Panc1 (cell line): ENCODE data around the gene TBCD.

Experiments
- CTCF ChIP-seq: fragments of 450-650 bp; IDR thresholded peaks from 2 replicates; pipeline ENCODE4 v1.5.1; 2017; ENCODE audit warnings: mild to moderate bottlenecking
- POLR2AphosphoS5 ChIP-seq: IDR thresholded peaks from 2 replicates; pipeline ENCODE4 v1.6.1; 2012; ENCODE audit warnings: mild to moderate bottlenecking, low read depth, low read length, moderate library complexity
- REST ChIP-seq, 2 experiments: IDR thresholded peaks; 2 replicates each; pipeline ENCODE4 v1.6.1; 2011 to 2012; ENCODE audit warnings: low read depth in 2 of 2, control low read depth in 1 of 2, low read length in 1 of 2, mild to moderate bottlenecking in 1 of 2, moderate library complexity in 1 of 2; ENCODE audit not compliant: insufficient read depth in 1 of 2
- TCF7L2 ChIP-seq: IDR thresholded peaks from 2 replicates; pipeline ENCODE4 v1.6.1; 2011; ENCODE audit warnings: mild to moderate bottlenecking, low read depth, low read length, inconsistent platforms

GRCh38 chr17:82800885-82801284, 49.0 kb downstream of the TBCD start:
- TF ChIP-seq CTCF (no peak), POLR2AphosphoS5 (no peak), REST (IDR thresholded peaks at IDR 0.05; ENCODE audit: insufficient read depth in 1 of 2, low read depth in 2 of 2, low read length in 1 of 2) (no peak), TCF7L2 (no peak)
